A549 (cell line): Measurements from ENCODE around the gene ABHD12.

ENCODE experiments used
- CHD4 ChIP-seq: fragments of 200-600 bp; sonication (generic); IDR thresholded peaks from 2 replicates; pipeline ENCODE4 v1.6.1; 2016; ENCODE audit warnings: antibody characterized with exemption, mild to moderate bottlenecking, borderline replicate concordance
- PHF8 ChIP-seq: fragments of 200-600 bp; sonication (generic); IDR thresholded peaks from 2 replicates; pipeline ENCODE4 v1.6.1; 2016; ENCODE audit warnings: low read depth, mild to moderate bottlenecking, antibody characterized with exemption, moderate library complexity, borderline replicate concordance

GRCh38 chr20:25280051-25280573 is 110.5 kb downstream of the ABHD12 start:
- TF ChIP-seq PHF8 (no peak), CHD4 (no peak)
